SHP77 treated with DMSO at 0.1 percent for 48 hours (cell line): Measurements from ENCODE around the gene NKX2-1.
"Not testable (repeated sequence)": the region's sequence is repeated elsewhere in the genome, so short reads cannot be mapped to it uniquely, and the experiment has no call there.

Experiments
- DNase-seq: peaks from one replicate; lab custom pipeline; 2025; lab: John Stamatoyannopoulos, UW

The NKX2-1 gene

GRCh38 chr14:36519431-36520321 is at the start of gene NKX2-1:
Gene NKX2-1, minus strand, starts transcription at chr14:36520232. Its CDS starts 103 bp downstream, at chr14:36520129.
- DNase-seq: peak; percentile 88

- DNase-seq: peak; percentile 65
Measured at GRCh38 chr14:36556811-36557433, 36.9 kb upstream of the NKX2-1 start.

GRCh38 chr14:36555998-36556743 is 36.1 kb upstream of the NKX2-1 start:
- DNase-seq: no peak

GRCh38 chr14:36553656-36554260 is 33.7 kb upstream of the NKX2-1 start:
- peak; percentile 61 for DNase-seq

- DNase-seq: no peak
Measured at GRCh38 chr14:36550899-36551298, 30.9 kb upstream of the NKX2-1 start.

- not testable (repeated sequence) for DNase-seq
Measured at GRCh38 chr14:36544280-36544679, 24.2 kb upstream of the NKX2-1 start.

- DNase-seq: no peak
Measured at GRCh38 chr14:36538051-36538450, 18.0 kb upstream of the NKX2-1 start.

GRCh38 chr14:36529062-36529461 is 9.0 kb upstream of the NKX2-1 start:
- no peak for DNase-seq

GRCh38 chr14:36525746-36526099 is 5.7 kb upstream of the NKX2-1 start:
- DNase-seq: no peak

- no peak for DNase-seq
Measured at GRCh38 chr14:36524874-36525745, 5.1 kb upstream of the NKX2-1 start.

- DNase-seq: no peak
Measured at GRCh38 chr14:36524220-36524837, 4.3 kb upstream of the NKX2-1 start.

GRCh38 chr14:36522972-36523715 is 3.1 kb upstream of the NKX2-1 start:
- no peak for DNase-seq

- DNase-seq: no peak
Measured at GRCh38 chr14:36522347-36522971, 2.4 kb upstream of the NKX2-1 start.

- DNase-seq: no peak
Measured at GRCh38 chr14:36521598-36522345, 1.7 kb upstream of the NKX2-1 start.

- DNase-seq: peak; percentile 44
Measured at GRCh38 chr14:36520601-36521525, 831 bp upstream of the NKX2-1 start.

- no peak for DNase-seq
Measured at GRCh38 chr14:36518586-36519430, 1.2 kb downstream of the NKX2-1 start.
